ENCODE measurements around the gene GTF2F2.

Gene GTF2F2

DNA sequence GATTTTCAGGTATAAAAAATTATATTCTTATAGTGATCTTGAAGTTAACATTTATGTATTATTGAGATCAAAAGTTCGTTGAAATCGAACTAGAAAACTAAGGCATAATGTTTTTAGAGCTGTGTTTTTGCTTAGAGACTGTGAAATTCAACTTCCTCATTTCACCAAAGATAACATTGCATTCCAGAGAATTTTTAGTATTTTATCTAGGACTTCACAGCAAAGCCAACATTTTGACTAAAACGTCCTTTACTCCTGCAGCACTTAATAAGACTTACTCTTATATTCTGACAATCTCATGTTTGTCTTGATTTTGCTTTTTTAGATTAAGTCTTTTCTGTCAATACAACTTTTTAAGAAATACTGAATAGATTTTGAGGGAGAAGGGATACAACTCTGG is 75.8 kb downstream of the GTF2F2 start:
- Histone ChIP-seq H3K27ac (peak overlapping the region; percentile 69), H3K27me3 (replicated peaks) (no peaks in the 10 kb centered on the region), H3K36me3 (replicated peaks) (no peaks in the 10 kb centered on the region), H3K4me3 (ENCODE audit: low read depth, low read length) (no peak overlapping the region)
- in situ Hi-C loops (cut with HindIII; ENCODE audit: low pct_ligation_motif_present, low sequenced_read_pairs) = no loop called here
- no peak for DNase-seq
- TF ChIP-seq, protein P1, sequence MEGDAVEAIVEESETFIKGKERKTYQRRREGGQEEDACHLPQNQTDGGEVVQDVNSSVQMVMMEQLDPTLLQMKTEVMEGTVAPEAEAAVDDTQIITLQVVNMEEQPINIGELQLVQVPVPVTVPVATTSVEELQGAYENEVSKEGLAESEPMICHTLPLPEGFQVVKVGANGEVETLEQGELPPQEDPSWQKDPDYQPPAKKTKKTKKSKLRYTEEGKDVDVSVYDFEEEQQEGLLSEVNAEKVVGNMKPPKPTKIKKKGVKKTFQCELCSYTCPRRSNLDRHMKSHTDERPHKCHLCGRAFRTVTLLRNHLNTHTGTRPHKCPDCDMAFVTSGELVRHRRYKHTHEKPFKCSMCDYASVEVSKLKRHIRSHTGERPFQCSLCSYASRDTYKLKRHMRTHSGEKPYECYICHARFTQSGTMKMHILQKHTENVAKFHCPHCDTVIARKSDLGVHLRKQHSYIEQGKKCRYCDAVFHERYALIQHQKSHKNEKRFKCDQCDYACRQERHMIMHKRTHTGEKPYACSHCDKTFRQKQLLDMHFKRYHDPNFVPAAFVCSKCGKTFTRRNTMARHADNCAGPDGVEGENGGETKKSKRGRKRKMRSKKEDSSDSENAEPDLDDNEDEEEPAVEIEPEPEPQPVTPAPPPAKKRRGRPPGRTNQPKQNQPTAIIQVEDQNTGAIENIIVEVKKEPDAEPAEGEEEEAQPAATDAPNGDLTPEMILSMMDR (IDR thresholded peaks at IDR 0.05; ENCODE audit: low read depth, low read length, missing control alignments) = no peak

DNA sequence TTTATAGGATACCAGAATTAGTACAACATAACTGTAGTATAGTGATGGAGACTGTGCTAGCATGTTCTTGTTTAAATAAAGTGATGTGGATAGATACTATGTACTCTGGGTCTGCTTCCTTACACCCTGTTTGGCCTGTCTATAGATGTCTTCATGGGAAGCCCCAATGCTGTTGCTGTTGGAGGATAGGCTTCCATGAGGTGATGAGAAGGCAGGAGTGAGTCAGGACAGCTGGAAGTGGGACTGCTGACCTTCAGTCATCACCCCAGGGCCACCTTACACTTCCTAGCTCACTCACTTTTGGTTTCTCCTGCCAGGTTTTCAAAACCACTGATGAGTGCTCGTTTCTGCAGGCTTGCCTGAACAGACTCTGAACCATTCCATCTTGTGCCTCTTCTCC is 76.3 kb downstream of the GTF2F2 start:
- H3K27ac ChIP-seq = peak overlapping the region; percentile 69

DNA sequence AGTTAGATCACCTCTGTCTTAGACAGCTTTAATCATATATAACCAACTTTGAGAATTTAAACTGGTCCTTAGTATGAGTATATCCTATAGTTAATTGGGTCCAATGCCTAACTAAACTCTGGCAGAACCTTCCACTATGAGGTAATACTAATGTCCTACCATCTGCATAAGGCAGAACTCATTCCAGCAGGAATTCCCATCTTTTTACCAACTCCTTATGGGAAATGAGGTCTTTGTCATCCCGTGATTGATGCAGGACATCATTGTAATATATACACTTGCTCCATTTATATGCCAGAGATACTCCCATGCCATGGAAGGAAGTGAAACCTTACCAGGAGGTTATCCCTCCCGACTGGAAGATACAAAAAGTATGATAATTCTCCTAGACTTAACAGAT is 77.7 kb downstream of the GTF2F2 start:
- no peak overlapping the region for H3K27ac ChIP-seq
- DNase-seq = no peak
- H3K4me3 ChIP-seq (ENCODE audit: low read depth, low read length) = no peak overlapping the region
- no peaks in the 10 kb centered on the region for H3K36me3 ChIP-seq (replicated peaks)
- H3K27me3 ChIP-seq (replicated peaks) = no peaks in the 10 kb centered on the region
- TF ChIP-seq, protein P1 (IDR thresholded peaks at IDR 0.05; ENCODE audit: low read depth, low read length, missing control alignments) = no peak
- in situ Hi-C loops (cut with HindIII; ENCODE audit: low pct_ligation_motif_present, low sequenced_read_pairs) = no loop called here

More for the DNA sequence above, 76.3 kb downstream of the GTF2F2 start:
- TF ChIP-seq, protein P1 (IDR thresholded peaks at IDR 0.05; ENCODE audit: low read depth, low read length, missing control alignments) = no peak
- no peaks in the 10 kb centered on the region for H3K27me3 ChIP-seq (replicated peaks)
- H3K4me3 ChIP-seq (ENCODE audit: low read depth, low read length) = no peak overlapping the region
- DNase-seq = peak; percentile 36
- H3K36me3 ChIP-seq (replicated peaks) = no peaks in the 10 kb centered on the region
- in situ Hi-C loops (cut with HindIII; ENCODE audit: low pct_ligation_motif_present, low sequenced_read_pairs) = no loop called here

DNA sequence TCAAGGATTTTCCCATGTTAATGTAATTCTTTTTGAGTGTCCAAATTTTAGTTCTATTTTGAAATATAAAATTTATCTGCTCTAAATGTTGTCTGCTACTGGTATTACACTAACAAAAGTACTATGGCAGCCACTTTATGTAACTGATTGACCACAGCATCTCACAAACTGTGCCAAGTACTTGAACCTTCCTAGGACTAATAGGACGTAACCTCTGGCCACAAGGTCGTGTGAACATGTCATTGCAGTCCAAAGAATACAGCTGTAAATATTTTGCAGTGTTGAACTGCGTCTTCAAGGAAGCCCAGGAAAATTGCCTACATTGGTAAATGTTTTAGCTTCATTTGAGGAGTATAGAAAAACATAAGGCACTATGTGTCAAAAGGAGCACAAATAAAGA is 78.6 kb downstream of the GTF2F2 start:
- DNase-seq = no peak
- in situ Hi-C loops (cut with HindIII; ENCODE audit: low pct_ligation_motif_present, low sequenced_read_pairs) = no loop called here
- TF ChIP-seq, protein P1 (IDR thresholded peaks at IDR 0.05; ENCODE audit: low read depth, low read length, missing control alignments) = no peak
- Histone ChIP-seq H3K4me3 (ENCODE audit: low read depth, low read length) (no peak overlapping the region), H3K36me3 (replicated peaks) (no peaks in the 10 kb centered on the region), H3K27ac (no peak overlapping the region), H3K27me3 (replicated peaks) (no peaks in the 10 kb centered on the region)

DNA sequence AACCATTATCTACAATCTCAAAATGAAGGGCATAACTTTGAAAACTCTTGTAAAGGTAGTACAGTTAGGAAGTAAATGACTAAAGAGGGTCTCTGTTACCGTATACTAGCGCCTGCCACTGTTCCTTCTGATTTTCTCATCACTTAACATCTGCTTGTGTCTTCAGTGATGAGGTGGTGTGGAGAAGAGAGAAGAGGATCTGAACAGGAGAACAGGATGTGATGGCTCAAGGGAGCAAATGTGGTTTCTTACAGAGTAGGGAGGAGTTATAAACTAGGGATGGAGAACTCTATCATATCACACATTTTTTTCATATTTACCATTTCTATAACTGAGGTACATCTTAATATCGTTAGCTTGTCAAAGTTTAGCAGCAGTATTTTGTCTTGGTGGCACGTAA is 79.4 kb downstream of the GTF2F2 start:
- Histone ChIP-seq H3K27ac (no peak overlapping the region), H3K36me3 (replicated peaks) (no peaks in the 10 kb centered on the region), H3K4me3 (ENCODE audit: low read depth, low read length) (no peak overlapping the region), H3K27me3 (replicated peaks) (no peaks in the 10 kb centered on the region)
- no peak for DNase-seq
- in situ Hi-C loops (cut with HindIII; ENCODE audit: low pct_ligation_motif_present, low sequenced_read_pairs) = no loop called here
- TF ChIP-seq, protein P1 (IDR thresholded peaks at IDR 0.05; ENCODE audit: low read depth, low read length, missing control alignments) = no peak

DNA sequence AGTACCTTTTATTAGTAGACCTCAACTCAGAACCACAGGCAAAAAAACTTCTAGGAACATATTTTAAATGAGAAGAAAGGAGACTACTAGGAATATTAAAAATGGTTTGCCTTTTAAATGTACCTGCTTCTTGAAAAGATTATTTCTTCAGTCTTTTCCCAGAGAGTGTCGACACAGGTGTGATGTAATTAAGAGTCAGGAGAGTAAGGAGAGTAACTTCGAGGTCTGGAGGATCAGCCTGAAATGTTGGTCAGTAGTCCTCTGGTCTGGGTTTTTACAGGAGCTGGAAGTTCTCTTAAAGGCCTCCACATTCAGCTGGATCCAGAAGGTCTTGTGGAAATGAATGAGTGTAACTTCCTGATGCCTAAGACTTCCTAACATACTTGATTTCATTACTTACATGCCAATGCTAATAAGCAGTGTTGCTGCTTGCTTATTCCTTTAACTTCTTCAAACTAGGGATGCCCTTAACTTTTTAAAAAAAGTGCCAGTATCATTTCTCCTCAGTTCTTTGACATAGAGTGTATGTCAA is 80.5 kb downstream of the GTF2F2 start, which contains the start of gene KCTD4:
Gene KCTD4 (minus strand): TSS at position 345 of the 532 bp plus-strand sequence. CDS start 6,478 bp downstream, outside the sequence.
- in situ Hi-C loops (cut with HindIII; ENCODE audit: low pct_ligation_motif_present, low sequenced_read_pairs) = no loop called here

More for the DNA sequence above, 80.5 kb downstream of the GTF2F2 start, which contains the start of gene KCTD4:
- Histone ChIP-seq H3K36me3 (replicated peaks) (no peaks in the 10 kb centered on the region), H3K4me3 (ENCODE audit: low read depth, low read length) (no peak within 1 kb of the TSS), H3K27me3 (replicated peaks) (no peaks in the 10 kb centered on the region), H3K27ac (no peak within 1 kb of the TSS)
- no peak for DNase-seq
- TF ChIP-seq, protein P1 (IDR thresholded peaks at IDR 0.05; ENCODE audit: low read depth, low read length, missing control alignments) = no peak
